AG08396 (cell line): Measurements from ENCODE around the gene FHOD3.

Experiments used
- DNase-seq: peaks from one replicate; pipeline ENCODE4 v3.0.0; 2012; ENCODE audit warnings: low spot score, mixed read lengths

FHOD3 gene

GRCh38 chr18:36409779-36410178, 112.3 kb downstream of the FHOD3 start:
- DNase-seq: no peak

DNA sequence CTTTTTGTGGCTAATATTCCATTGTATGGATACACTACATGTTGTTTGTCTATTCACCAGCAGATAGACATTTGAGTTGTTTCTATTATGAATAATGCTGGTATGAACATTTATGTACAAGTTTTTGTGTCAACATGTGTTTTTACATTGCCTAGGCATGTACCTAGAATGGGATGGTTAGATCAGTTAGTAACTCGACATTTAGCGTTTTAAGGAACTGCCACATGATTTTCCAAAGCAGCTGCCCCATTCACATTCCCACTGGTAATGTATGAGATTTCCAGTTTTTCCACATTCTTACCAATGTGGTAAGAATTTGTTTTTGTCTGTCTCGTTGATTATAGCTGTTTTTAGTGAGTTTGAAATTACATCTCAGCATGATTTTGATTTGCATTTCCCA, 112.8 kb downstream of the FHOD3 start:
- DNase-seq: no peak

GRCh38 chr18:36411745-36412168, 114.2 kb downstream of the FHOD3 start:
- DNase-seq: no peak

- DNase-seq: no peak
Measured at GRCh38 chr18:36412778-36413177, 115.3 kb downstream of the FHOD3 start.

DNA sequence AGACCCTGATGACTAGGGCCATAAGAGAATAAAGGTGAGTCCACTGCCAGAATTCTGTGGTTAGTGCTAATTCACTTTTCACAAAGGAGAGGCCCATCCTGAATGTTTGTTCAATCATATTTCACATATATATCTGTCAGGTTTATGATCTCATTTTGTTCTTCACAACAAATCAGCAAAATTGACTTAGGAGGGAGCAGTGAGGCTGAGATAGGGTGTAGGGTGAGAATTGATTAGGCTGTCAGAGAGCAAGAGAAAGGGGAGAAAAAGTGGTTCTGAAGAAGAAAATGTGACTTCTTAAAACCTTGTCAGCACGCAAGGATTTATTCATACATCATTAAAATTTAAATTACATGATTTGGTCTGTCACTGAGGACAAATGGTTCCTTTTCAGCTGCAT, 117.7 kb downstream of the FHOD3 start:
- DNase-seq: no peak

DNA sequence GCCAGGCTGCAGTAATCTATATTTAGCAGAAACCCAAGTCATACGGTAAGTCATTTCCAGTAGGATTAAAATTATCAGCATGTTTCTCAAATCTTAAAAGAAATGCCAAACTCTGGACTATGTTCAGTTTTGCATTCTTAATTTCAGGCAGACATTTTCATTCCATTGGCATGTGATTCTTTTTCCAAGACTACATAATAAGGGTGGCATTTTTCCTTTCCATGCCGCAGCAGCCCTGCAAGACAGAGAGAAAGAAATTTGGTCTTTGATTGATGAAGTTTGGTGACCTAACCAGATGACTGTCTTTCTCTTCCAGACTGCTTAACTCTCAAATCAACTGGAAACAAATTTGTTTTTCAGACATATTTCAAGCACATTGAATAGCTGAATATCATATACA, 118.1 kb downstream of the FHOD3 start:
- no peak for DNase-seq

DNA sequence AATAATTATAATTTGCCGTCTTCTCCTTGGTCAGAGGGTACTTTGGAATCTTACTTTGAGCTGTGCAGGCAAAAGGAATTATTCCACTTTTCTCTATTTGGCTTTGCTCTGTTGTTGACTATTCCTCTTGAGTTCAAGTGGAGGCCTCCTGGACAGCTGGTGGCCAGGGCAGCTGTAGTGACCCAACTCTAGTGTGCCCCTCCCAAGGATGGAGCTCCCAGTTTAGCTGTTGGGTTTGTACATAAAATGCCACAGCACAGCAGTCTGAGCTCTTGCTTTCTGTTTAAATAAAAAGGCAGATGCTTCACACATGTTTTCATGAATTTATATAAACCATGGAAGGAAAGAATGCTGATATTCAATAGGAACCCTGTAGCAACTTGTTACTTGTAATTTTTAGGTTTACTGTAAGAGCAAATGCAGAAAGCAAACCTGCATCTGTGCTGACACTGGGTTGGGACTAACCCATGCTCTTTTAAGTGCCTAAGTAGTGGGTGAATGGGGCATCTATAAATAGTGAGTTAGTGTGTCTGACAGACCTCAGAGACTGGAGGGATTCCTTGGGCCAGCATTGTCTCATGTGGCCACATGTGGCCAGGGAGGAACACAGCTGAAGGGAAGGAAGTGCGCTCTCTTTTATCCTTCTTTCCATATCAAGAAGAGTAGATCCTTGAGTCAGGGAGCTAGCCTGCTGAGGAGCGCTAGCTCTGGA, 121.8 kb downstream of the FHOD3 start:
- DNase-seq: no peak

DNA sequence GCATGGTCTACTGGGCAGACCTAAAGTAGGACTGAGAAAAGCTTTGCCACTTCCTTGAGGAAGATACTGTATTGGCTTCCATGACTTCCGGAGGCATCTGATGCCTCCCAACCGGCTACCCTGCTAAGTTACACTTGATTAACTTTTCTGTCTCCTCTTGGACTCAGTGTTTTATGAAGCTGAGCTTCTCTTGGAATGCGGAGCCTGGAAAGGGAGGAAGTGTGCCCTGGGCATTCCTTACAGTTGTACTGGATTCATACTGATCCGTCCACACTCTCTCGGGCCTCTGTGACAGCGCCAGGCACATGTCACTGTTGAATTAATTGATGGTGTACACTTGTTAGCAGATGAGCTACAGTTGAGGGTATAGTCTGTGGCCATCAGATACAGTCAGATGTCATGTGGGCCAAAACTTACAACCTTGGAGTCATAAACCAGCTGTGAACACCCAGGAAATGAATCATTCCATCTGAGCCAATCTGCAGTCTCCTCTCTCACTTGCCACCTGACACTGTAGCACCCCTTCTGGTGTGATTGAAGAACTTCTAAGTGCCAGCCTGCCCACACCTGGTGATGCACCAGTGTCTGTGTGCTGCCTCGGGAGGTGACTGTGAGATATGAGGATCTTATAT, 122.5 kb downstream of the FHOD3 start:
- no peak for DNase-seq

DNA sequence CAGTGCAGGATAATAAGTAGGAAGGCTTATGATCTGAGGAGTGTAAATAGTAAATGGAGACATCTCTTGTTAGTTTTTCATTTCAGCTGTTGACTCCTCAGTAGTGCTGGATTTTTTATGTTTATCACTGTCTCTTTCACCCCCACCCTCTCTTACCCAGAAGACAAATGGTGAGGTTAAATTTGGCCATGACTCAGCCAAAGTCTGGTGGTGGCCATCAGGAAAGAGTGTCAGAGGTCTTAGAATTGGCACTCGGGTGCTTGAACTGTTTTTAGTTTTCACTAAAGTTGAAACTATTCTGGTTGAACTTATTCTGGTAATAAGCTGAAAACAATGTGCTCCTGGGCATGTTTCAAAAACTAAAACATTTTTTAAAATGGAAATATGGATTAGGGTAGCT, 123.3 kb downstream of the FHOD3 start:
- DNase-seq: no peak

GRCh38 chr18:36424741-36425142, 127.2 kb downstream of the FHOD3 start:
- no peak for DNase-seq

DNA sequence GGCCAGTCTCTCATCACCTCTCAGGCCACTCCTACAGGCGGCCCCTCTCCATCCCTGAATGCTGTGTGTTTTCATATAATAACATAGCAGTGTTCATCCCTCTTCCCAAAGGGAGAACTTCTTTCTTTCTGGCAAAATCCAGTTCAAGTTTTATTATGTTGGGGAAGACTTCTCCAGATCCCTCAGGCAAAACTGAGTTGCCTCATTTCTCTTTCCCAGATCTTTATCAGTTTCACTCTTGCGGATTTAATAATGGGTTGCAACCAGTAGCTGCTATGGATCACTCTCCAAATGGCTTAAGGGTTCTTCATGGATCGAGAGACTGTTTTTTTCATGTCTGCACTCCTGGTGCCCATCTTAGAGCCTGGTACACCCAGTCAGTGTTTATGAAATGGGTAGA, 129.9 kb downstream of the FHOD3 start:
- DNase-seq: no peak

DNA sequence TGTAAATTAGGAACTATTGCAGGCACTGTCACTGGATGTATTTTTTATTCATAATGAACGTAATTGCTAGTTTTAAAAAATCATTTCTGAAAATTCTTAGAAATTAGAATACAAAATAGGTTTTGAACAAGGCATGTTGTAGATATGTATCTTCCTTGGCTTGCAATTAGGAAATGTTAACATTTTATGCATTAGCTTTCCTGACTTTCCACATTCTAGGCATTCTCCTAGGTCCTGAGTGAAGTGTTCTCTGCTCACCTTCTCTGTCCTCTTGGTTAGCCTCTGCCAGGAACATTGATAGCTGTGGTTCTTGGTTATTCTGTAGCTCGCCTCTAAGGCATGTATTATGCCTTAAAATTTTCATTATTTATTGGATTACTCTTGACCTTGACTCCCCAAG, 130.3 kb downstream of the FHOD3 start:
- no peak for DNase-seq

- no peak for DNase-seq
Measured at GRCh38 chr18:36428431-36429029, 131.0 kb downstream of the FHOD3 start.

DNA sequence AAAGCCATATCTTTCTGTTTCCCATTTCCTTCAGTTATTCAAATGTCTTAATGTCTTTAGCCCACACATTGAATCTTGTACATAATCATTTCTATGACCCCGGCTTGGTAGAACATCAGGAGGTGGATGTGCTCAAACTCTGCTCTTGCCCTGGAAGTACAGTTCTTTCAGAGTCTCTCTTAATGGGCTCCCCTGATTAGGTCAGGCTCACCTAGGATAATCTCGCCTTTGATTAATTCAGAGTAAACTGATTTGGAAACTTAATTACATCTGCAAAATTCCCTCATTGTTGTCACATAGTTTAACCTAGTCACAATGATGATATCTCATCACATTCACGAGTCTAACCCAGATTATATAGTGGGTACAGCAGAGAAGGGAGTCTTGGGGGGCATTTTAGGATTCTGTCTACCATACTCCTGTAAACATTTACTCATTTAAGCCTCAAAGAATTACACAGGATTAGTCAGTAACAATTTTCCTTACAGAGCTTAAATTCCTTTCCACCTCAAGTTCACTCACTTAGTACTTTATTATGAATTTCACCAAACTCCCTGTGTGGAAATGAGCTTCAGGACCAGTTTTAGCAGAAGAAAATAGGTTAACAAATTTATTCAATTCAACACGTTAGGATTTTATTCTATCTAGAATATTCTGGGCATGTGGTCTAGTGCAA, 135.5 kb downstream of the FHOD3 start:
- no peak for DNase-seq

DNA sequence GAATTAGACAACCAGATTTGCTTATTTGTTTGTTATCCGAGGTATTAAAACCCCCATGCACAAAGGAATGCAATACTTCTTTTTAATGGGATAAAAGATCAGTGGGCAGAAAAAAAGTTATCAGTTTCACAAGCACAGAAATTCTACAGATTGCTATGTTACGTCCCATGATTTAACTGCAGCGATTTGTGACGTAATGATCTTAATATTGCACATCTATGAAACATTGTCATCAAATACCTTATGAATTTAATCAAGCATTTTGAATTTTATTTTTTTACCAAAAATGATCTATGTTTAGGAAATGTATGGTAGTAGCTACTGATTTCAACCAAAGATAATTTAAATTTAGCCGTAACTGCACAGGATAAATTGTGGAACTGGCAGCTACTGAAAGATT, 138.9 kb downstream of the FHOD3 start:
- DNase-seq: no peak

DNA sequence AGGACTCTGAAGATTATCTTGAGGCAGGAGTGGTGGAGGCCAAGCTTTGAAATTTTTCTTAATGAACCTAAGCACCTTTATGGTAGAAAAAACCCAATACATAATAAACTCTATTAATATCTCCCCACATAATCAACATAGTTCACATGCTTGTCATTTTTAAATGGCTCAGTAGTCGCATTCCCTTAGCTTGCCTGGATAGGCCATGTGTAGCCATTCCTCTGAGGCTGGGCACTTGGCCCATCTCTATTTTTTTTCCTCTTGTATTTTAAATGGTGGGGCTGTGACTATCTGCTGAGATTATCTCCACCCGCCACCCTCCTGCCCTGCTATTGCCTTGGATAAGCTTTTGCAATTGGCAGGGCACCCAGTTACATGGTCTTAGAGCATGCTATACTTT, 143.1 kb downstream of the FHOD3 start:
- DNase-seq: no peak

DNA sequence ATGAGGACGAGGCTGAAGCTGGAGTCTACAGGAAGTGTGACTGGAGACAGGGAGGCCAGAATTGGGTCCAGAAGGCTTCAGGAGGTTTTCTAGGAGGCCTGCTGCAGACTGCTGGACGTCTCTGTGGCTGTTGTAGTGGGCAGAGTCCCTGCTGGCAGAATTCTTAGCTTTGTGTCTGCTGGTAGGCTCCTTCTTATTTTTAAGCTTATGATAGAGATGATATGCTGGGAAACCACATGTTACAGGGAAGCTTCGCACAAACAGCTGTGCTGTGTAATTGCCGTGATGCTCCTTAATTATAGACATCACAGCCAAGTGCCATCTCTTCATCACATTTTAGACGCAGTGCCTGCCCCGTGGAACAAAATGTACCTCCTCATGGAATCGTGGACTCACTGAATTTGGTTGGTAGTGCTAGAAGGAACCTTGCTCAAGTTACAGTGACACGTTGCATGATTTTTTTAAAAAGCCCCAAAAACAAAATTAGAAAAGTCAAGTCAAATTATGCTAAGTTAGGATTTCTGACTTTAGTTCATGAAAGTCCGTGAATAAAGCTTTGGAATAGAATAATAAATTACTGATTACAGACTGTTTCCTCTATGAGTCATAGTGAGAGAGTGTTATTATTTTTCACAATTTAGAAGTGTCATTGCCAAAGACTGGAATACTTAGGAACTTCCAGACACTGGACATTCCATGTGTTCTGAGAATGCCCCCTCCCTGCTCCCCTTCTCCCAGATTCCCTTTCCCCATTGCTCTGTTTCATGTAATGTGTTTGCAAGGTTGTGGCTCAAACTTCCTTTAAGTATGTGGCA, 144.1 kb downstream of the FHOD3 start:
- DNase-seq: peak; percentile 20

DNA sequence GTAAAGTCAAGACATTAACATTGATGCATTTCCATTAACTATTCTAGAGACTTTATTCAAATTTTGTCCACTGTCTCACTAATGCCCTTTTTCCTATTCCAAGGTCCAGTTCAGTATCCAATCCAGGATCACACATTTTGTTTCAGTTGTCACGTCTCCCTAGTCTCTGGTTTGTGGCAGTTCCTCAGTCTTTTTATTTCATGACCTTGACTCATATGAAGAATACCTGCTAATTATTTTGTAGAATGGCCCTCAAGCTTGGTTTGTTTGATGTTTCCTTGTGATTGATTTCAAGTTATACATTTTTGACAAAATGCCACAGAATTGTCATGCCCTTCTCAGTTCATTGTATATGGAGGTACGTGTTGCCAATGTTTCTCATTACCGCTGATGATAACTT, 145.2 kb downstream of the FHOD3 start:
- DNase-seq: no peak

- DNase-seq: no peak
Measured at GRCh38 chr18:36446059-36446458, 148.5 kb downstream of the FHOD3 start.

DNA sequence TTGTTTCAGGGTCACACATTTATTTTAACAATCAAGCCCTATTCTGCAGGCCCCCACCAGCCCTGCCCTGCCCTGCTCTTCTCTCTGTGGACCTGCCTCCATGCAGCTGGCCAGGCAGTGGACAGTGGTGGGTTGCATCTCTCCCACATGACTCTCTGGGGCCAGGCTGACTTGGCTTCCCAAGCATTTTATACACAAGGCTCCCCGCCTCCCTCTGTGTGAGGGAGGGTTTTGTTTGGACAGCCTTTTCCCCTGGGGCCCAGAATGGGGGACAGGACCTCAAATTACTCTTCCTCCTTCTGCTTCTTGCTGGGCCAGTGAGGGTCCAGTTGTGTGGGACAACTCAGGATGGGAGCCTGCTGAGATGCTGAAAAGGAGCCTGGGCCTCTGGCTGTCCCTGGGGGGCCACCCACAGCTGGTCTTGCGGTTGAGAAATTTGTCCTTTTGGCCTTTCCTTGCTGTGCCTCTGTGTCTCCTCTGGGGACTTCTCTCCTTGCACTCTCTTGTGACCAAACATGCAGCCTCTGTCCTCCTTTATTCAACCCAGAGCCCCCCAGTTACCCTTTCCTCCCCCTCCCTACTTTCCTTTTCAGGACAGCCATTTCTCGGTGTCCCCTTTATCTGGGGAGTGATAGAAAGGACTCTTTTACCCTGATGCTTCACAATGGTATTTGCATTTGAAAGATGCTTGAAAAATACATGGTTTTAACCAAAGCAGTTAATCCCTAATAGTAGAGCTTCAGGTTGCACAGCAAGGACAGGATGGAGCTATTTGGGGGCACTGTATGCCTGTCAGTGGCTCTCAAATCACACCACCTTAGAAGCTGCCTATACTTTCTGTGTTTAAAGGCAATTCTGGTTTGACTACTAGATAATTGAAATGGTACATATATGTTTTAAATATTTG, 151.1 kb downstream of the FHOD3 start:
- DNase-seq: no peak

GRCh38 chr18:36449451-36449850, 151.9 kb downstream of the FHOD3 start:
- no peak for DNase-seq
